HG02840 (cell line): ENCODE results near the gene MAGI2.
"Not testable (repeated sequence)": the region's sequence is repeated elsewhere in the genome, so short reads cannot be mapped to it uniquely, and the experiment has no call there.

ENCODE experiments used
- ATAC-seq: cut with Tn5 transposase; IDR thresholded peaks from one replicate; pipeline ENCODE4 v1.9.1; 2021; ENCODE audit warnings: mild to moderate bottlenecking, moderate library complexity, moderate number of reproducible peaks; ENCODE audit not compliant: unreplicated experiment, low FRiP score

Gene MAGI2

DNA sequence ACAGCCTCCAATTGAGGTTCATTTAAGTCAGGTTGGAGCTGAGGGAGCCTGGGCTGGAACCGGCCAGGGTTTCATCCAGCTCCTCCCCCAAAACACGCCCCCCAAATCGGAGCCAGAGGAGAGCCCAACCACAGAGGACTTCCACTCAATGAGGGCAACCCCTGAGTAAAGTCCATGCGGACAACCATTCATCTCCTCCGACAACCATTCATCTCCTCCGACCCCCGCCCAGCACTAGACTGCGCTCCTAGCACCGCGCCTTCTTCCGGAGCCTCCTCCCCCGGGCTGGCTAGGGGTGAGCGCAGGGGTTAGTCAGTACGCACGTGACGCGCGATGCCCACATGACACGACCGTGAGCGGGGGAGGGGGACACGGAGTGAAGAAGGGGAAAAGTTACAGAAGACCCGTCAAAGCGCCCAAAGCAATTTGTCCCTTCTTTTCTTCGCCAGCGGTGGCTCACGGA, 1.4 kb downstream of the MAGI2 start:
- no peak for ATAC-seq

DNA sequence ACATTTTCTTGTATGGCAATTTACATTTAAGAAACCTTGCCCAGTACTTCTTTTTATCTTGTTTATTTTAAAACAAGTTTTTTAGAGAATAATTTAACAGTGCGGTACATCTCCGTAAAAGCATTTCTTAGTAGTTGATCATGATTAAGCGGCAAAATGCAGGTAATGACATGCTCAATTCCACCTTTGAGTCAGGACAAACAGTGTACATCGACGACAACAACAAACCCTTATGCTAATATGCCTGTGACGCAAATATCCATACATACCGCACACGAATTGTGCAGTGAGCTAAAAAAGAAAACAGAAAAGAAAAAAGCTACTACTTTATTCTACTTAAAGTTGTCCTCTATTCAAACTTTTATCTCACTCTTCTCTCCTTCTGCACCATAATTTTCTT, 1.9 kb downstream of the MAGI2 start:
- no peak for ATAC-seq

DNA sequence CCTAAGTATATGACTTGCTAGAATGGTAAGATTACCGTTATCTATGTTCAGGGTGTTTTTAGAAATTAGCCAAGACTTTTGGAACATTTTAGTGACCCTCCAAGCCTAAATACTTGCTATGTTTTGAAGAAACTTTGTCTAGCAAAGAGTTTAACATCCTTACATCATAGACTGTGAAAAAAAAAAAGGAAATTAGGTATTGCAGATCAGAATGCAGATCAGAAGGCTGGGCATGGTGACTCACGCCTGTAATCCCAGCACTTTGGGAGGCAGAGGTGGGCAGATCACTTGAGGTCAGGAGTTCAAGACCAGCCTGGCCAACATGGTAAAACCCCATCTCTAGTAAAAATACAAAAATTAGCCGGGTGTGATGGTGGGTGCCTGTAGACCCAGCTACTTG, 10.7 kb downstream of the MAGI2 start:
- not testable (repeated sequence) for ATAC-seq

DNA sequence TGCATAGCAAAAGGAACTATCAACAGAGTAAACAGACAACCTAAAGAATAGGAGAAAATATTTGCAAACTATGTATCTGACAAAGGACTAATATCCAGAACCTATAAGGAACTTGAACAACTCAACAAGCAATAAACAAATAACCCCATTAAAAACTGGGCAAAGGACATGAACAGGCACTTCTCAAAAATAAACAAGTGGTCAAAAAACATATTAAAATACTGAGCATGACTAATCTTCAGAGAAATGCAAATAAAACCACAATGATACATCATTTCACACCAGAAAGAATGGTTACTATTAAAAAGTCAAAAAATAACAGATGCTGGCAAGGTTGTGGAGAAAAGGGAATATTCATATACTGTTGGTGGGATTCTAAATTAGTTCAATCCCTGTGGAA, 17.1 kb downstream of the MAGI2 start:
- ATAC-seq: no peak

DNA sequence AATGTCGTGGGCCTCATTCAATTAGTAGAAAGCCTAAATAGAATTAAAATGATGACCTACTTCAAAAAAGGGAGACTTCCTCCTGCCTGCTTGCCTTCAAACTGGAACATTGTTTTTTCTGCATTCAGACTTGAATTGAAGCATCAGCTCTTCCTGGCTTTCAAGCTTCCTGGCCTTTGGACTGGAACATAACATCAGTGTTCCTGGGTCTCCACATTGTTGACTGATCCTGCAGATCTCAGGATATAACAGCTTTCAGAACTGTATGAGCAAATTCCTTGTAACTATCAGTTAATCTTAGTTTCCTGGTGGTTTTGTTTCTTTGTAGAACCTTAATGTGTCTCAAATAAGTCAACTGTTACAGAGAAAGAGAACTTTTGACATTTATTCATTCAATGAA, 18.6 kb downstream of the MAGI2 start:
- no peak for ATAC-seq

DNA sequence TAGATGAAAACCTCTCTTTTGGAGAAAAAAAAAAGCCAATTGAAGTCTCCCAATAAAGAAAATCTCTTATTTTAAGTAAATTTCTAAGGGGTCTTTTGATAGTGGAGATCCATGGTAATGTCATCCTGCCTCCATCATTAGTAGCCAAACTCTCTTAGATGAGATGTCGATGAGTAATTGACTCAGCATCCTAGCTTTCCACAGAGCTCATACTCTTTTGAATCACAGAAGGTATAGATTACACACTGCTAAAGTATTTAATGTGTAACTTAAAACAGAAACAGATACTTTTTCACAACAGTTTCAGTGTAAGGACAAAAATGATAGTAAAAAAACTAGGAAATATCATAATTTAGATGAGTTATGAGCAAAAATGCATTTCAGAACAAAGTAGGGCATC, 19.4 kb downstream of the MAGI2 start:
- no peak for ATAC-seq

DNA sequence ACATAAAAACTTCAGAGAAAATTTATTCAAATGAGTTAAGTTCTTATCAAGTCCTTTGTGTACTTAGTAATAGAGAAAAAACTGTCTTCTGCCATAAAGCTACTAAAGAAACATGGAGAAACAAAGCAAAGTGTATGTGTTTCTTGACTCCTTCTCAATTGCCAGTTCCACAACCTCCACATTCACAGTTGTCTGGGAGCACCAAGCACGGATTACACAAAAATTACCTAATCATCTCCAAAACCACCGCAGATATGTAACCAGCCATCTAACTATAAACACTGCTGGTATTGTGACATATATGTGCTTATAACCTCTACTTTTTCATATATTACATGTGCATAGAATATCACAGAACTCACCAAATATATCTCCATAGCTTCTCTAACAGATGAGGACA, 23.1 kb downstream of the MAGI2 start:
- no peak for ATAC-seq

DNA sequence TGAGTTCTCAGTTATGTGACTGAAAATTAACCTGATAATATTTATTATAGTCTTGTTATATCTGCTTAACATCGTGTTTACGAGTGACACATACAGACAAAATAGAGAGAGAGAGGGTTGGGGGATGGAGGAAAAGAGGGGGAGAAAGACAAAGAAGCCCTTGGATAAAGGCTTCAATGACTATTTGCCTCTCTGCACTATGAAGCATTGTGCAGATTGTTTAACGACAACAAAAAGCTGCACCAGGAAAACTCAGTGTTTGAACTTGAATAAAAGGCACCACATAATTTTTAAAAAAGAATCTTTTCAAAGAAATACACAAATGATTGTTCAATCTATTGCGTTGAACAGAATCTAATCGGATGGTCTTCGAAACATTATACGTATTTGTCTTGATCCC, 27.8 kb downstream of the MAGI2 start:
- ATAC-seq: no peak

DNA sequence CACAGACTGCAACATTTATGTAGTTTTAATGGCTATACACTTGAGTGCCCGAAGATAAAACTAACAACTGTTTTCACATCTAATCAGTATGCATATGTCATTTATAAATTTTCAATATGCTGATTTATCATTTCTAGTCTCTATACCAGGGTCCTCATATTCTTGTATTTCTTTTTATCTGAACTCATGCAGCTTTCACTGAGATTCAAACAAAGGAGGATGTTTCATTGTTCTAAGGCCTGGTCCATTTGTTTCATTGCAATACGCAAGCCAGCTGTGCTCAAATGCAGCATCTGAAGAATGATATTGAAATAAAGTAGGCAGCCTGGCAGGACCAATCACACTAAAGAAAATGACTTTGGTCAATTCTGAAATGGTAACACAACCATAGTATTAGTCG, 31.7 kb downstream of the MAGI2 start:
- ATAC-seq: no peak

DNA sequence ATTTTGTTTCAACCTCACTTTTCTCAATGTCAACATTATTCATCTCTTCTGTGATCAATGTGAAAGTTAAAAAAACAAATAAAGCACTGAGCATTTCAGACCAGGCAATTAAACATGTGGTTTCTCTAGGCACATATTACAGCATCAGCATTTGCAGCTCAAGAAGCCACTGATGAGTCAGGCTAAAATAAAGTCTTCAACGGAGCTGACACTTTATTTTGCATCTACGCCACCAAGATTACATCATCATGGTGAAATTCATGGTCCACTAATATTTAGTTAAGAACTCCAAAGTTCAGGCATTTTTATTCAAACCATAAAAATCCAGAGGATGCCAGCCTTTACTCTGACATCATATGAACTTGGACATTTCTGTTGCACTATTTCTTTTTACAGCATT, 33.0 kb downstream of the MAGI2 start:
- ATAC-seq: no peak

DNA sequence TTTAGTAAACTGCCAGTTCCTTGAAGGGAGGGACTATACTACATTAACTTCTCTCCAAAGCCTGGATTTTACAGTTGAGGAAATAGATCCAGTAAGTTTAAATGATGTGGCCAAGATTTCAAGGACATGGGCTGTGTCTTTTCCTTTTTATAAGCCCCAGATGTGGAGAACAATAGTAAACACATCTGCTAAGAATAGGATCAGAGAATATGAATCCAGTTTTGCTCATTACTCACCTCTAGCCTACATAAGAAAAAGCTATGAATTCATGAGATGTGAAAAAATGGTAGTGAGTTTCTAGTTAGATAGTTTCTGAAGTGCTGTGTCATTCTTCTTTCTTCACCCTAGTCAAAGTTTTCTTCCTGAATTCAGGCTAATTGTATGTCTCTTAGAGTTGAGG, 38.6 kb downstream of the MAGI2 start:
- no peak for ATAC-seq

DNA sequence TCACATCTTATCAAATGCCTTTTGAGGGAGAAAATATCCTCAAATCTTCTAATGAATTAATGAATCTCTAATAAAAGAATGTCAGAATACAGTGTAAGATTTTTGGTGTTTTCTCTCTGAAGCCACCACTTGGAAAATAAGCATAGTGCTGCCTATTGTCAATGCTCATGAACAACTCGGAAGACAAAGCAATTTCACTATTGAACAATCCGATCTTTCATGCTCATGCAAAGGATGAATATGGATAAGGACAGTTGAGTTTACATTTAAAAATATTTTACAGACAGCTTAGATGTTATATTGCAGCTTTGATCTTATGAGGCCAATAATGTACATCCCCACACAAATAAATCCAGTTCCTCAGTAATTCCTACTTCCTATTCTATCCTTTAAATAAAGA, 40.6 kb downstream of the MAGI2 start:
- ATAC-seq: no peak

DNA sequence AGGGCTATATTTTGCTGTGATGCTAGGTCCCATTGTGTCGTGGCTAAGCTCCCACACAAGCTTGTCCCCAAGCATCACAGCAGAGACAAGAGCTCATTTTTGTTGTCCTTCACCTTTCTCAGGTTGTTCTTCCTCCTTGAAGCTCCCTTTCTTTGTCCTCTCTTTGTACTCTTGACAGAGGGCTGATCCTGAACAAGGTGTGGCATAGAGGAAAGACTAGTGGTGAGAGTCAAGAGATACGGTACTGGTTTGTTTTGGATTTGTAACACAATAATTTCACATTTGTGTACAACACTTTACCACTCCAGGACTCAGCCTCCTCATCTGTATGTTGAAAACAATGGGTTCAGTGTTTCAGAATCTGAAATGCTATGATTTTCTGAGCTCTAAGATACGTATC, 41.0 kb downstream of the MAGI2 start:
- no peak for ATAC-seq

DNA sequence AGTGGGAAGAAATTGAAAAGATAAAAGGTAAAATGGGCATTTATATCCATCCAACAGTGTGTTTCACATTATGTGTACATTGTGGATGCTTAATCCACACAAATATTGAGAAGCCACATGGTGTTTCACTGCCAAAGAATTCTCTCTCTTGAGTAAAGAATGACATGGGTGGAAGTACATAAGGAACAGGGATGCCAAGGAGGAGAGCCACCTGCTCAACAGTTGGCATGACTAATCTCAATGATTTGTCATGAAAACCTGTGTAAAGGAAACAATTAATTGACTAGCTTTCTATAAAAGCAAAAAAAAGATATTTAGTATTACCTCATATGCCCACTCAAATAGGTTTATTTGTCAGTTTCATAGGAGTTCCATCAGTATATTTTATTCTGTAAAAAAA, 43.1 kb downstream of the MAGI2 start:
- no peak for ATAC-seq

DNA sequence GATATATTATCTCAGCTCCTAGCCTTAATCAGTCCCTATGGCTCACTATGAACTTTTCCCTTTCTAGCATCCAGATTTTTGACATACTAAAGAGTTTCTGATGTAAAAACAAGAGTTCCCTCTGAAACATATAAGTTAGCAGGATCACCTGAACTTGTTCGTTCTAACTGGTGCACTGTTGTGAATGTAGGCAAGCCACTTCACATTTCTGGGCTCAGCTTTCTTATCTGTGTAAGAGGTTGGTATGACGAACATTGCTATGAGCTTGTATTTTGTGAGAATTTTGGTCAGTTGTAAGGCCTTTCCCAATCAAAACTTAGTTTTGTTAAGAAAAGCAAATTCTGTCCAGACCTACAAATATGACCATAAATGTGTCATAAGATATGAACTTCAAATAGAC, 46.1 kb downstream of the MAGI2 start:
- no peak for ATAC-seq

DNA sequence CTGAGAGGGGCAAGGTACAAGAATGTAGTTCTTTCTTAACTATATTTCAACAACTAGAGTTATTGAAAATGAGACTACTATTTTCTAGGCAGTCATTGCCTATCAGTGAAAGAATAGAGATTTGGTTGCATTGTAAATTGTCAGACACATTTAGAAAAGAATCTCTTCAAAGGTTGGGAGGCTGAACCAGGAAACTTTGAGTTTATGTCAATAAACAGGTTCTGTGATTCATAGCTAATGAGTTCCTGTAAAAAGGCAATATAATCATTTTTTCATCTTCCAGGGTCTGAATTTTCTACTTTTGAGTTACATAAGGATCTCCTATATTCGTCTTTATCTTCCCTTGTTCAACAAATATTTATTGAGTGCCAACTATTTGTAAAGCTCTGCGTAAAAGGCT, 47.1 kb downstream of the MAGI2 start:
- ATAC-seq: no peak

DNA sequence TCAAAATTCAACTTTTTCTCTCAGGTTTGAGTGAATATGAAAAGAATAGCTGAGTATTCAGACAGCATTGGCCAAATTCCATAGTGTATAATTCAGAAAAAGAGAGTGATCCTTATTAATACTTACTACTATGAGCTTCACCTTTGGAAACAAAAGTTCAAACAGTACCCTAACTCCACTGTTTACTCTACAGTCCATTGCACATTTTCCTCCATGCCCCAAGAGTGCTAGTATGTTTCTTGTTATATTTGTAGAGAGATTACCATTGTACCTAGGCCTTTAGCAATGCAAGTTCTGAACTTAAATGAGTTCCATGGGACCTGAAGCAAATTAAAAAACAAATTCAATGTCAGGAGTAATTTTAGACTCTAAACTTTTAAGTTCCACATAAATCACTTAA, 48.1 kb downstream of the MAGI2 start:
- ATAC-seq: no peak

DNA sequence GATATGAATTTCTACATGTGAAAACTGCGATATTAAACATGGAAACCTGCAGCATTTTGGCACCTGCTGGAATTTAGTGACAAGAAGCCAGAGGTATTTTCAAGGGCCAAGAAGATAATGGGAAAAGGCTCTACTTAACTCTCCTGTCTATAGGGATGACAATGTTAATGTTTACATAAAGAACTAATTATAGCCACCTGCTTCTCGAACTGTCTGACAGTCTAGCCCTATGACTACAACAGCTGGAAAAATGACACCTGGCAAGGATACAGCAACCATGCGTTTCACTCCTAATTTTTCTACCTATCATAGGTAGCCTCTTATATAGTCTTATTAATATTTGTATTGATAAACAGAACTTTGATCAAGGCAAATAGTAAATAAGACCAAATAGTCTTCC, 49.6 kb downstream of the MAGI2 start:
- ATAC-seq: no peak

DNA sequence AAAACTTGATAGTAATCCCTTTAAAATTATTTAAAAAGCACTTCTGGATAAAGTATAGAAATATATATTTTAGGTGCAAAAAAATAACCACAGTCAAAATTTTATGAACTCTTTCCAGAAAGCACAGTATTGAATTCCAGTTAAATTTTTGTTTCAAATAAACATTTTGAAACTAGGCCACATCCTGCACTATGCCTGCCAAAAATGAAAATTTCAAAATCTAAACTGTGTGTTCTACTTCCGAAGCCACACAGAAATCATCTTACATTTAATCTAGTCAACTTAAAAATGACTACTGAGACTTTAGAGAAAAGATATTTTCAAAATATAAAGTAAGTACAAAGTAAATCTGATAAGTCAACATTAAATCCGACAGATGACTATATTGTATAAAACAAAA, 50.0 kb downstream of the MAGI2 start:
- ATAC-seq: no peak

DNA sequence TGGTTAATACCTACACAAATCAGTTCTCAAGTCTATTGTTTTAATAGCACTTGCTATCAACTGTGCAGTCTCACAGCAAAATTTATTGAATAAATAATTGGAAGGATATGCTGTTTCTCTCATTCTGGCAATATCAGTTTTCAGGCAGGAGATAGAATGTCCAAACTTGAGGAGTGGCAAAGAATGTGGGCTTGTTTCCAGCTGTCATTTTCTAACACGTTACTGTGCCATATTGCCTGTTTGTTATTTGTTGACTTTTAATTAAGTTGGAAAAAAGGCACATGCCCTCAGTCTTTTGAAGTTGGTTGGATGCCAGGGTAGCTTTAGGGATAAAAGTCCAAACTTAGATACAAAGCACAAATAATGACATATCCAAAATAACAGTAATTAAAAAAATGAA, 52.2 kb downstream of the MAGI2 start:
- ATAC-seq: no peak

DNA sequence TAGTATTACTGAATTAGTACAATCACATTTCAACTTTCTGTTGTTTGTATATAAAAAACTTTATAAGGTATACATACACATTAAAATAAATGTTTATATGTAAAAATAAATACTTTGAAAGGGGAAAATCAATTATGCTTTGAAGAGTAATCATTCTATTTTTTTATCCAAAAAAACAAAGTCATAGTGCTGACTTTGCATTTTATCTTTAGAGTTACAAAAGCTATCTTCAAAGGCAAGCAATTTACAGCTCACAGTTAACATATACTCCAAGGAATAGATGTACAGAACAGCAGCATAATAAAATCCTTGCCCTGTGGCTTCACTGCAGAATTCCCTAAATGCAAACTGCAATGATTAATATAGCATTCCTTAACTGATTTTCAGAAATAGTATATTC, 53.2 kb downstream of the MAGI2 start:
- no peak for ATAC-seq

DNA sequence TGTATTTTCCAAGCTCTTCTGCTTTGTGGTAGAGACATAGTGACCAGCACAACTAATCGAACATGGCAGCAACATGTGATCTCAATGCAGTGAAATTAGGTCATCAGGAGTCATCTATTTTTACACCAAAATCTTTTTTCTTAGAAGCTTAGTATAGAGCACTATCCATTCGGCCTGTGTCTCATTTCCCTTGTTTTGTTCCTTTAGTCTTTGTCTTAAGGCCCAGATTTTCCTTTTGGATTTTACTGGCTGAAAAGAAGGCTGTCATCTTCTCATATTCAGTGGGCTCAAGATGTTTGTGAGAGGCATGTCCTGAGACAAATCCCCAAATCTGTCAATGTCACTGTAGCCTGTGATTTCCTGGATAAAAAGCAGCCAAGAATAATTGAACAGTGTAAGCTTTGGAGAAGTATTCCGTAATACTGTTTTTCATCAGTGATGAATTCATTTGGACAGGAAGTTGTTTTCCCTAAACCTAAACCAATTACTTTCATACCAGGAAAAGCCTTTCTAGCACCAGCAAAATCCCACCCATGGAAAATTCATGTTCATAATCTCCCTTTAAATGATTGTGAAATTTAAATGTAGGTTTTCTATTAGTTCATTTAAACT, 55.2 kb downstream of the MAGI2 start:
- no peak for ATAC-seq
